Parathyroid adenoma (tissue), 2 donors: ENCODE results near the gene PEX6.

Experiments used
- H2AFZ ChIP-seq: fragments of 300-600 bp; sonication (generic); one replicate; pipeline ENCODE4 v1.7.0; 2017; ENCODE audit warnings: antibody characterized with exemption, mild to moderate bottlenecking
- H3K27ac ChIP-seq: fragments of 300-600 bp; sonication (generic); one replicate; pipeline ENCODE4 v1.7.0; 2017
- H3K27me3 ChIP-seq: fragments of 300-600 bp; sonication (generic); one replicate; pipeline ENCODE4 v1.7.0; 2017; ENCODE audit warnings: low read length; ENCODE audit not compliant: control insufficient read depth, insufficient read depth
- H3K36me3 ChIP-seq: fragments of 300-600 bp; sonication (generic); one replicate; pipeline ENCODE4 v1.7.0; 2017; ENCODE audit warnings: low read length; ENCODE audit not compliant: control insufficient read depth, insufficient read depth
- H3K4me1 ChIP-seq: fragments of 300-600 bp; sonication (generic); one replicate; pipeline ENCODE4 v1.7.0; 2017; ENCODE audit warnings: control low read depth
- H3K4me2 ChIP-seq: fragments of 300-600 bp; sonication (generic); one replicate; pipeline ENCODE4 v1.7.0; 2017; ENCODE audit warnings: low read length
- H3K4me3 ChIP-seq: fragments of 300-600 bp; sonication (generic); one replicate; pipeline ENCODE4 v1.7.0; 2017; ENCODE audit warnings: low read depth, low read length
- H3K79me2 ChIP-seq: fragments of 300-600 bp; sonication (generic); one replicate; pipeline ENCODE4 v1.7.0; 2017; ENCODE audit warnings: control low read depth
- H3K9ac ChIP-seq: fragments of 300-600 bp; sonication (generic); one replicate; pipeline ENCODE4 v1.7.0; 2017; ENCODE audit warnings: mild to moderate bottlenecking
- H3K9me3 ChIP-seq: fragments of 300-600 bp; sonication (generic); one replicate; pipeline ENCODE4 v1.7.0; 2017; ENCODE audit warnings: low read length; ENCODE audit not compliant: control insufficient read depth
- CTCF ChIP-seq: fragments of 300-600 bp; sonication (generic); IDR thresholded peaks from one replicate; pipeline ENCODE4 v1.7.0; 2017; ENCODE audit warnings: antibody characterized with exemption, mild to moderate bottlenecking
- donor health status: primary hyperparathyroidism.

PEX6 gene

GRCh38 chr6:42966571-42966970 is 12.4 kb downstream of the PEX6 start:
- H2AFZ ChIP-seq: no peak overlapping the region
- no peak overlapping the region for H3K27ac ChIP-seq
- H3K4me1 ChIP-seq: no peaks in the 10 kb centered on the region
- no peaks in the 10 kb centered on the region for H3K27me3 ChIP-seq
- no peaks in the 10 kb centered on the region for H3K79me2 ChIP-seq
- H3K9me3 ChIP-seq: no peaks in the 10 kb centered on the region
- H3K4me3 ChIP-seq: no peak overlapping the region
- H3K36me3 ChIP-seq: no peaks in the 10 kb centered on the region
- no peak overlapping the region for H3K4me2 ChIP-seq
- no peak for TF ChIP-seq CTCF
- H3K9ac ChIP-seq: no peak overlapping the region

- Histone ChIP-seq H3K79me2 (no peaks in the 10 kb centered on the region), H3K9me3 (no peaks in the 10 kb centered on the region), H3K27me3 (no peaks in the 10 kb centered on the region), H3K4me2 (no peak overlapping the region), H2AFZ (no peak overlapping the region), H3K9ac (no peak overlapping the region), H3K4me3 (no peak overlapping the region), H3K27ac (no peak overlapping the region), H3K36me3 (no peaks in the 10 kb centered on the region), H3K4me1 (peaks cover 2% of the 10 kb centered on the region)
- no peak for TF ChIP-seq CTCF
Observed at GRCh38 chr6:42963855-42964605, 15.0 kb downstream of the PEX6 start.

- H3K9me3 ChIP-seq: no peaks in the 10 kb centered on the region
- no peaks in the 10 kb centered on the region for H3K27me3 ChIP-seq
- peaks cover 2% of the 10 kb centered on the region for H3K4me1 ChIP-seq
- no peak overlapping the region for H3K4me2 ChIP-seq
- H3K36me3 ChIP-seq: no peaks in the 10 kb centered on the region
- no peak overlapping the region for H3K27ac ChIP-seq
- no peak overlapping the region for H3K4me3 ChIP-seq
- no peak overlapping the region for H2AFZ ChIP-seq
- H3K9ac ChIP-seq: no peak overlapping the region
- no peak for TF ChIP-seq CTCF
- H3K79me2 ChIP-seq: no peaks in the 10 kb centered on the region
Observed at GRCh38 chr6:42963179-42963854, 15.7 kb downstream of the PEX6 start.

GRCh38 chr6:42962502-42963178 is 16.3 kb downstream of the PEX6 start:
- no peak overlapping the region for H3K9ac ChIP-seq
- no peaks in the 10 kb centered on the region for H3K27me3 ChIP-seq
- H3K9me3 ChIP-seq: no peaks in the 10 kb centered on the region
- H3K4me3 ChIP-seq: no peak overlapping the region
- no peaks in the 10 kb centered on the region for H3K36me3 ChIP-seq
- no peak overlapping the region for H3K27ac ChIP-seq
- no peak for TF ChIP-seq CTCF
- no peaks in the 10 kb centered on the region for H3K79me2 ChIP-seq
- peaks cover 2% of the 10 kb centered on the region for H3K4me1 ChIP-seq
- no peak overlapping the region for H2AFZ ChIP-seq
- H3K4me2 ChIP-seq: no peak overlapping the region
